DND-41 (cell line): ENCODE measurements around the gene SYNPO2L.

Source experiments
- ATAC-seq: fragments of 200-7000 bp; cut with Tn5 transposase; 3 replicates; pipeline ENCODE4 v1.9.1; 2021; ENCODE audit warnings: low read depth; ENCODE audit not compliant: insufficient read depth
- DNase-seq: peaks from one replicate; pipeline ENCODE4 v3.0.0-alpha.2; 2020
- H2AFZ ChIP-seq: 2 replicates; pipeline ENCODE4 v1.6.0; 2012; ENCODE audit warnings: low read depth, low read length
- H3K27ac ChIP-seq: 2 replicates; pipeline ENCODE4 v1.5.1; 2012; ENCODE audit warnings: low read length, inconsistent platforms
- H3K27me3 ChIP-seq: fragments of 200-600 bp; sonication (generic); 2 replicates; pipeline ENCODE4 v1.6.0; 2012; ENCODE audit warnings: low read length, mild to moderate bottlenecking, inconsistent platforms; ENCODE audit not compliant: insufficient read depth, poor library complexity
- H3K36me3 ChIP-seq: 2 replicates; pipeline ENCODE4 v1.5.1; 2012; ENCODE audit warnings: low read length, inconsistent platforms; ENCODE audit not compliant: insufficient read depth
- H3K4me1 ChIP-seq: 2 replicates; pipeline ENCODE4 v1.5.1; 2012; ENCODE audit warnings: mild to moderate bottlenecking, low read length; ENCODE audit not compliant: insufficient read depth
- H3K4me2 ChIP-seq: 2 replicates; pipeline ENCODE4 v1.6.0; 2012; ENCODE audit warnings: mild to moderate bottlenecking, moderate library complexity, low read length, inconsistent platforms; ENCODE audit not compliant: insufficient read depth
- H3K4me3 ChIP-seq, 2 experiments: fragments of 200-600 bp in 1 of 2; shearing (Covaris generic) in 1 of 2; 2 replicates each; pipeline ENCODE4 v1.5.1; 2012 to 2016; ENCODE audit warnings: inconsistent platforms in 2 of 2, low read length in 2 of 2, mild to moderate bottlenecking in 2 of 2, low read depth in 1 of 2, moderate library complexity in 1 of 2
- H3K79me2 ChIP-seq: 2 replicates; pipeline ENCODE4 v1.6.0; 2012; ENCODE audit warnings: low read length, inconsistent platforms; ENCODE audit not compliant: insufficient read depth
- H3K9ac ChIP-seq: 2 replicates; pipeline ENCODE4 v1.6.0; 2012; ENCODE audit warnings: low read depth, mild to moderate bottlenecking, inconsistent platforms, low read length, moderate library complexity
- H3K9me3 ChIP-seq: 2 replicates; pipeline ENCODE4 v1.5.1; 2012; ENCODE audit warnings: low read length, moderate library complexity, mild to moderate bottlenecking, inconsistent platforms; ENCODE audit not compliant: insufficient read depth, severe bottlenecking
- H4K20me1 ChIP-seq: 2 replicates; pipeline ENCODE4 v1.6.0; 2012; ENCODE audit warnings: low read length; ENCODE audit not compliant: insufficient read depth
- EZH2 ChIP-seq: IDR thresholded peaks from 3 replicates; pipeline ENCODE4 v1.6.1; 2012; ENCODE audit warnings: borderline replicate concordance, low read depth, mild to moderate bottlenecking, moderate library complexity, low read length, inconsistent platforms; ENCODE audit not compliant: severe bottlenecking
- TF ChIP-seq, protein P1 (sequence below): IDR thresholded peaks from 2 replicates; pipeline ENCODE4 v1.5.1; 2012; ENCODE audit warnings: borderline replicate concordance, low read length, moderate library complexity, mild to moderate bottlenecking; ENCODE audit not compliant: poor library complexity, severe bottlenecking; ENCODE audit errors: extremely low read depth

SYNPO2L gene

GRCh38 chr10:73650537-73651331, 5.1 kb downstream of the SYNPO2L start:
- TF ChIP-seq EZH2: no peak
- TF ChIP-seq, protein P1, sequence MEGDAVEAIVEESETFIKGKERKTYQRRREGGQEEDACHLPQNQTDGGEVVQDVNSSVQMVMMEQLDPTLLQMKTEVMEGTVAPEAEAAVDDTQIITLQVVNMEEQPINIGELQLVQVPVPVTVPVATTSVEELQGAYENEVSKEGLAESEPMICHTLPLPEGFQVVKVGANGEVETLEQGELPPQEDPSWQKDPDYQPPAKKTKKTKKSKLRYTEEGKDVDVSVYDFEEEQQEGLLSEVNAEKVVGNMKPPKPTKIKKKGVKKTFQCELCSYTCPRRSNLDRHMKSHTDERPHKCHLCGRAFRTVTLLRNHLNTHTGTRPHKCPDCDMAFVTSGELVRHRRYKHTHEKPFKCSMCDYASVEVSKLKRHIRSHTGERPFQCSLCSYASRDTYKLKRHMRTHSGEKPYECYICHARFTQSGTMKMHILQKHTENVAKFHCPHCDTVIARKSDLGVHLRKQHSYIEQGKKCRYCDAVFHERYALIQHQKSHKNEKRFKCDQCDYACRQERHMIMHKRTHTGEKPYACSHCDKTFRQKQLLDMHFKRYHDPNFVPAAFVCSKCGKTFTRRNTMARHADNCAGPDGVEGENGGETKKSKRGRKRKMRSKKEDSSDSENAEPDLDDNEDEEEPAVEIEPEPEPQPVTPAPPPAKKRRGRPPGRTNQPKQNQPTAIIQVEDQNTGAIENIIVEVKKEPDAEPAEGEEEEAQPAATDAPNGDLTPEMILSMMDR: no peak
- Histone ChIP-seq H4K20me1 (no peaks in the 10 kb centered on the region), H3K9me3 (no peaks in the 10 kb centered on the region), H3K27ac (no peak overlapping the region), H3K4me2 (no peak overlapping the region), H3K79me2 (no peaks in the 10 kb centered on the region), H3K4me3 (no peak overlapping the region), H2AFZ (no peak overlapping the region), H3K36me3 (no peaks in the 10 kb centered on the region), H3K27me3 (no peaks in the 10 kb centered on the region), H3K9ac (no peak overlapping the region), H3K4me1 (peaks cover 7% of the 10 kb centered on the region)
- ATAC-seq (no peak), DNase-seq (no peak)

GRCh38 chr10:73649876-73650536, 5.8 kb downstream of the SYNPO2L start:
- Histone ChIP-seq H3K4me2 (no peak overlapping the region), H2AFZ (no peak overlapping the region), H3K9ac (no peak overlapping the region)

GRCh38 chr10:73648975-73649829, 6.6 kb downstream of the SYNPO2L start:
- Histone ChIP-seq H3K9ac (no peak overlapping the region), H3K4me1 (no peaks in the 10 kb centered on the region), H3K36me3 (no peaks in the 10 kb centered on the region), H3K4me2 (no peak overlapping the region), H4K20me1 (no peaks in the 10 kb centered on the region), H2AFZ (no peak overlapping the region), H3K79me2 (no peaks in the 10 kb centered on the region), H3K27me3 (no peaks in the 10 kb centered on the region), H3K27ac (no peak overlapping the region), H3K9me3 (no peaks in the 10 kb centered on the region), H3K4me3 (no peak overlapping the region)
- DNase-seq (no peak), ATAC-seq (no peak)
- TF ChIP-seq, protein P1: no peak
- TF ChIP-seq EZH2: no peak

More at GRCh38 chr10:73649876-73650536, 5.8 kb downstream of the SYNPO2L start:
- Histone ChIP-seq H3K4me3 (no peak overlapping the region), H3K4me1 (peaks cover under 1% of the 10 kb centered on the region), H4K20me1 (no peaks in the 10 kb centered on the region), H3K27ac (no peak overlapping the region), H3K79me2 (no peaks in the 10 kb centered on the region), H3K9me3 (no peaks in the 10 kb centered on the region), H3K27me3 (no peaks in the 10 kb centered on the region), H3K36me3 (no peaks in the 10 kb centered on the region)
- DNase-seq (no peak), ATAC-seq (no peak)
- no peak for TF ChIP-seq EZH2
- TF ChIP-seq, protein P1: no peak
